GM18507 (cell line): ENCODE measurements around the gene RXRA.
A peak's percentile ranks its signal among the peaks of the same experiment; 100 is the strongest.

Source experiments
- DNase-seq: peaks from one replicate; pipeline ENCODE4 v3.0.0; 2011; ENCODE audit warnings: low read depth; ENCODE audit not compliant: insufficient read length; ENCODE audit errors: extremely low spot score
- FAIRE-seq: peaks from 2 replicates; lab custom pipeline; 2011; peaks lifted over from hg19 to GRCh38; lab: Jason Lieb, UNC

The RXRA gene

GRCh38 chr9:134388976-134389375 is 62.7 kb downstream of the RXRA start:
- DNase-seq (no peak), FAIRE-seq (no peak)

GRCh38 chr9:134389642-134390041 is 63.4 kb downstream of the RXRA start:
- FAIRE-seq: no peak
- DNase-seq: no peak

GRCh38 chr9:134390537-134390936 is 64.3 kb downstream of the RXRA start:
- FAIRE-seq (no peak), DNase-seq (peak; percentile 44)

- FAIRE-seq (no peak), DNase-seq (no peak)
These were observed 64.7 kb downstream of the RXRA start for GRCh38 chr9:134390947-134391318.

- peak; percentile 67 for DNase-seq
- FAIRE-seq: peak; percentile 94
These were observed 65.3 kb downstream of the RXRA start for GRCh38 chr9:134391319-134392231.

- FAIRE-seq: no peak
- no peak for DNase-seq
These were observed 66.6 kb downstream of the RXRA start for GRCh38 chr9:134392900-134393299.

GRCh38 chr9:134393582-134394280 is 67.5 kb downstream of the RXRA start:
- FAIRE-seq (peak; percentile 70), DNase-seq (no peak)

GRCh38 chr9:134395002-134395517 is 68.8 kb downstream of the RXRA start:
- DNase-seq: no peak
- FAIRE-seq: no peak

- FAIRE-seq (no peak), DNase-seq (no peak)
These were observed 69.5 kb downstream of the RXRA start for GRCh38 chr9:134395737-134396257.

- DNase-seq (peak; percentile 54), FAIRE-seq (peak; percentile 94)
These were observed 70.0 kb downstream of the RXRA start for GRCh38 chr9:134396258-134396742.

- DNase-seq (no peak), FAIRE-seq (no peak)
These were observed 70.6 kb downstream of the RXRA start for GRCh38 chr9:134396825-134397224.

GRCh38 chr9:134398756-134399155 is 72.5 kb downstream of the RXRA start:
- no peak for DNase-seq
- FAIRE-seq: no peak

GRCh38 chr9:134399435-134400056 is 73.3 kb downstream of the RXRA start:
- FAIRE-seq (peak; percentile 12), DNase-seq (no peak)

- no peak for DNase-seq
- no peak for FAIRE-seq
These were observed 74.0 kb downstream of the RXRA start for GRCh38 chr9:134400283-134400682.

- DNase-seq: no peak
- no peak for FAIRE-seq
These were observed 75.1 kb downstream of the RXRA start for GRCh38 chr9:134401391-134401790.

GRCh38 chr9:134402182-134402581 is 75.9 kb downstream of the RXRA start:
- FAIRE-seq (no peak), DNase-seq (no peak)

- DNase-seq (no peak), FAIRE-seq (no peak)
These were observed 77.0 kb downstream of the RXRA start for GRCh38 chr9:134403292-134403681.

- FAIRE-seq: peak; percentile 91
- DNase-seq: no peak
These were observed 77.5 kb downstream of the RXRA start for GRCh38 chr9:134403682-134404301.
